Measurements from ENCODE around the gene SFMBT2. TPM values are rescaled to one million over a fixed set of nuclear protein-coding genes. Genes with fewer than 3 reads are reported as not detected.

SFMBT2 gene
- total and polyA plus RNA-seq, 2 of the 13 experiments (the other 11 are each of a cell fraction or from before 2014, with no cell fraction given) = 0.01 to 0.02 TPM

GRCh38 chr10:7302930-7303557, 107.8 kb downstream of the SFMBT2 start (continued):
- TF ChIP-seq ZBTB10 (CRISPR knock-in tag; IDR thresholded peaks at IDR 0.05; ENCODE audit: borderline replicate concordance) = no peak

- Histone ChIP-seq H3K27ac (ENCODE audit: extremely low read length, insufficient read depth, low read length) (no peak overlapping the region), H3K27me3 (ENCODE audit: control insufficient read depth in 1 of 2, insufficient read depth in 2 of 2, low read length in 2 of 2) (peaks cover 0 to 17% of the 10 kb centered on the region in 2 experiments; a peak in 1 of 5 replicates), H3K4me1 (ENCODE audit: insufficient read depth, low read length) (no peaks in the 10 kb centered on the region), H3K9ac (ENCODE audit: insufficient read depth, low read depth, low read length) (no peak overlapping the region), H3K9me3 (ENCODE audit: low read length) (no peaks in the 10 kb centered on the region), H4K20me1 (ENCODE audit: insufficient read depth, low read length) (no peaks in the 10 kb centered on the region), H3K36me3 (replicated peaks in 1 of 2; ENCODE audit: control insufficient read depth in 1 of 2, insufficient read depth in 2 of 2, low read length in 2 of 2) (no peaks in the 10 kb centered on the region), H3K4me3 (replicated peaks in 1 of 3; ENCODE audit: insufficient read depth in 1 of 3, low read depth in 2 of 3, low read length in 3 of 3) (no peak overlapping the region), H3K4me2 (ENCODE audit: low read depth, low read length) (no peak overlapping the region), H2AFZ (ENCODE audit: low read length) (no peak overlapping the region), H3K79me2 (ENCODE audit: insufficient read depth, low read length) (no peaks in the 10 kb centered on the region)
- no peak for FAIRE-seq
- ATAC-seq = no peak
- 48% methylated on average over 4 of the region's 4 CpGs for WGBS (ENCODE audit: low lambda C conversion rate)
- BruUV-seq (replicated peaks) = no TSS peak
- in situ Hi-C loops (cut with HindIII; ENCODE audit: extremely low pct_ligation_motif_present, low pct_unique_long_range_greater_than_20kb) (no loop called here), intact Hi-C loops (cut with micrococcal nuclease; ENCODE audit: unreplicated experiment) (no loop called here)
- no peak for DNase-seq (ENCODE audit: low spot score)
- CTCF ChIA-PET (ENCODE audit: low intra/inter-chr PET ratio, low total read pairs) = no interaction called here
- POLR2A ChIA-PET = no interaction called here
- TF ChIP-seq PLRG1 (conservative IDR thresholded peaks at IDR 0.05) (no peak), RFX3 (CRISPR knock-in tag; IDR thresholded peaks at IDR 0.05) (no peak), ZZZ3 (CRISPR knock-in tag; IDR thresholded peaks at IDR 0.05; ENCODE audit: borderline replicate concordance) (no peak), DNMT1 (CRISPR knock-in tag; IDR thresholded peaks at IDR 0.05) (no peak), RXRB (CRISPR knock-in tag; IDR thresholded peaks at IDR 0.05; ENCODE audit: borderline replicate concordance) (no peak), ZC3H4 (CRISPR knock-in tag; IDR thresholded peaks at IDR 0.05; ENCODE audit: borderline replicate concordance) (no peak), TOE1 (CRISPR knock-in tag; IDR thresholded peaks at IDR 0.05) (no peak), MBD4 (IDR thresholded peaks at IDR 0.05; ENCODE audit: borderline replicate concordance, low read length) (no peak), MTERF4 (CRISPR knock-in tag; IDR thresholded peaks at IDR 0.05) (no peak), LBX2 (CRISPR knock-in tag; IDR thresholded peaks at IDR 0.05; ENCODE audit: borderline replicate concordance) (no peak), BRD4 (CRISPR knock-in tag; IDR thresholded peaks at IDR 0.05) (no peak), RERE (CRISPR knock-in tag; IDR thresholded peaks at IDR 0.05; ENCODE audit: low read depth) (no peak)
These were observed 108.4 kb downstream of the SFMBT2 start for GRCh38 chr10:7302392-7302906.

All from HepG2 (cell line).